ENCODE measurements around the gene PRDX5.

PRDX5 gene

GRCh38 chr11:64327993-64328392 is 10.1 kb downstream of the PRDX5 start:
- DNase-seq: no peak

GRCh38 chr11:64330888-64331287 is 13.0 kb downstream of the PRDX5 start:
- no peak for DNase-seq

- peak; percentile 93 for DNase-seq
Measured at GRCh38 chr11:64331569-64332371, 13.8 kb downstream of the PRDX5 start.

- no peak for DNase-seq
Measured at GRCh38 chr11:64333556-64333955, 15.6 kb downstream of the PRDX5 start.

GRCh38 chr11:64334764-64335735 is 17.1 kb downstream of the PRDX5 start:
- peak; percentile 74 for DNase-seq

- DNase-seq: no peak
Measured at GRCh38 chr11:64337538-64338249, 19.8 kb downstream of the PRDX5 start.

GRCh38 chr11:64338716-64339115 is 20.8 kb downstream of the PRDX5 start:
- DNase-seq: no peak

- DNase-seq: no peak
Measured at GRCh38 chr11:64339286-64339685, 21.4 kb downstream of the PRDX5 start.

- peak; percentile 71 for DNase-seq
Measured at GRCh38 chr11:64339754-64340408, 22.0 kb downstream of the PRDX5 start, which contains the start of gene CCDC88B. CCDC88B (plus strand) TSS chr11:64340204; CDS start chr11:64340267, 63 bp downstream.

GRCh38 chr11:64340671-64341335 is 22.9 kb downstream of the PRDX5 start:
- DNase-seq: peak; percentile 66

- DNase-seq: no peak
Measured at GRCh38 chr11:64341429-64341828, 23.5 kb downstream of the PRDX5 start.

GRCh38 chr11:64341851-64342791 is 24.2 kb downstream of the PRDX5 start:
- DNase-seq: no peak

- DNase-seq: no peak
Measured at GRCh38 chr11:64342869-64343745, 25.2 kb downstream of the PRDX5 start.

GRCh38 chr11:64343767-64344559 is 26.0 kb downstream of the PRDX5 start:
- DNase-seq: no peak

GRCh38 chr11:64344787-64345186 is 26.9 kb downstream of the PRDX5 start:
- DNase-seq: no peak

- DNase-seq: no peak
Measured at GRCh38 chr11:64347193-64347867, 29.4 kb downstream of the PRDX5 start.

GRCh38 chr11:64348383-64349024 is 30.6 kb downstream of the PRDX5 start:
- no peak for DNase-seq

GRCh38 chr11:64349025-64349387 is 31.1 kb downstream of the PRDX5 start:
- no peak for DNase-seq

Measured in GDM1 (cell line).